Measurements from ENCODE around the gene OR5AP2.
"Not testable (repeated sequence)": the region's sequence is repeated elsewhere in the genome, so short reads cannot be mapped to it uniquely, and the experiment has no call there.

Gene OR5AP2

GRCh38 chr11:56642339-56642738 lies at the start of gene OR5AP2:
Gene OR5AP2, minus strand, starts transcription at chr11:56642439. Its CDS starts 0 bp downstream, at chr11:56642439.
- DNase-seq (ENCODE audit: low spot score): no peak

GRCh38 chr11:56691179-56691578 lies 48.9 kb upstream of the OR5AP2 start:
- not testable (repeated sequence) for DNase-seq (ENCODE audit: low spot score)

- no peak for DNase-seq (ENCODE audit: low spot score)
These were observed 46.4 kb upstream of the OR5AP2 start for GRCh38 chr11:56688554-56689100.

GRCh38 chr11:56670984-56671383 lies 28.7 kb upstream of the OR5AP2 start:
- no peak for DNase-seq (ENCODE audit: low spot score)

- DNase-seq (ENCODE audit: low spot score): no peak
These were observed 21.1 kb upstream of the OR5AP2 start, which contains the start of gene OR5AR1 for GRCh38 chr11:56663386-56663785. Gene OR5AR1, plus strand, starts transcription at chr11:56663686. Its CDS starts 0 bp downstream, at chr11:56663686.

- DNase-seq (ENCODE audit: low spot score): no peak
These were observed 17.5 kb upstream of the OR5AP2 start for GRCh38 chr11:56659755-56660154.

GRCh38 chr11:56637500-56637899 lies 4.7 kb downstream of the OR5AP2 start:
- DNase-seq (ENCODE audit: low spot score): no peak

- DNase-seq (ENCODE audit: low spot score): no peak
These were observed 5.4 kb downstream of the OR5AP2 start for GRCh38 chr11:56636861-56637260.

- no peak for DNase-seq (ENCODE audit: low spot score)
These were observed 9.9 kb downstream of the OR5AP2 start for GRCh38 chr11:56632329-56632728.

GRCh38 chr11:56625946-56626345 lies 16.3 kb downstream of the OR5AP2 start:
- DNase-seq (ENCODE audit: low spot score): no peak

- DNase-seq (ENCODE audit: low spot score): peak; percentile 57
These were observed 17.6 kb downstream of the OR5AP2 start for GRCh38 chr11:56624661-56625110.

- DNase-seq (ENCODE audit: low spot score): no peak
These were observed 31.1 kb downstream of the OR5AP2 start for GRCh38 chr11:56611174-56611573.

GRCh38 chr11:56592088-56592717 lies 50.0 kb downstream of the OR5AP2 start:
- not testable (repeated sequence) for DNase-seq (ENCODE audit: low spot score)

Data from pons (tissue), 1 donor.